Upper lobe of left lung (tissue), 4 donors: ENCODE data around the gene ENPP3.

Experiments used
- CTCF ChIP-seq, 6 experiments: fragments of 450-650 bp in 4 of 6; fragments of 200-600 bp in 2 of 6; sonication (generic) in 2 of 6; IDR thresholded peaks; one replicate each; pipeline ENCODE4 v1.5.1; 2016 to 2019; ENCODE audit warnings: antibody characterized with exemption in 6 of 6
- POLR2AphosphoS5 ChIP-seq, 2 donors: sonication (generic); formaldehyde crosslinking; IDR thresholded peaks; one replicate each; pipeline ENCODE4 v1.5.1; 2017; ENCODE audit warnings: antibody characterized with exemption in 2 of 2

GRCh38 chr6:131754715-131755567, 117.8 kb downstream of the ENPP3 start:
- TF ChIP-seq POLR2AphosphoS5 (IDR thresholded peaks at IDR 0.05): no peak
- TF ChIP-seq CTCF (IDR thresholded peaks at IDR 0.05): no peak
